Gastrocnemius medialis (tissue), 4 donors: ENCODE data around the gene IL22RA1.

Experiments
- POLR2A ChIP-seq, 2 donors: fragments of 450-650 bp; IDR thresholded peaks; one replicate each; pipeline ENCODE4 v1.6.1; 2017; ENCODE audit warnings: antibody characterized with exemption in 2 of 2, mild to moderate bottlenecking in 2 of 2, moderate library complexity in 2 of 2
- TF ChIP-seq, protein P1 (sequence below), 5 experiments: fragments of 450-650 bp in 3 of 5; fragments of 200-600 bp in 2 of 5; sonication (generic) in 2 of 5; IDR thresholded peaks in 4 of 5; conservative IDR thresholded peaks in 1 of 5; 1 replicate in 4 of 5; 2 replicates in 1 of 5; pipeline ENCODE4 v1.5.1; 2016 to 2019; ENCODE audit warnings: antibody characterized with exemption in 5 of 5, mild to moderate bottlenecking in 3 of 5, moderate library complexity in 3 of 5

DNA sequence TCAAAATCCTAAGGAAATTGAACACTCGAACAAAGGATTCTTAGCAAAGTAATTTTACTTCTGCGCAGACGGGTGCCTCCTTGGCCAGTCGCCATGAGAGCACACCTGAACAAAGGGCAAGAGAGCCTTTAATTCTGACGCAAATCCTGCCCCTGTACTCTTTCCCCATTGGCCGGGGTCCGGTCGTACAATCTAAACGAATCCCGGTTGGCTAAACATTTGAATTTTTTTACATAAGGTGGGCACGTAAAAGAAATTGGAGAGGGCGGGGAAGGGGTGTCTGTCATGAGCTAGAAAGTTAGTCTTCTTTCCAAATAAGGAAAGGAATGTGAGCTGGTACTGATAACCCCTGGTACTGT is 8.2 kb upstream of the IL22RA1 start:
- TF ChIP-seq, protein P1, sequence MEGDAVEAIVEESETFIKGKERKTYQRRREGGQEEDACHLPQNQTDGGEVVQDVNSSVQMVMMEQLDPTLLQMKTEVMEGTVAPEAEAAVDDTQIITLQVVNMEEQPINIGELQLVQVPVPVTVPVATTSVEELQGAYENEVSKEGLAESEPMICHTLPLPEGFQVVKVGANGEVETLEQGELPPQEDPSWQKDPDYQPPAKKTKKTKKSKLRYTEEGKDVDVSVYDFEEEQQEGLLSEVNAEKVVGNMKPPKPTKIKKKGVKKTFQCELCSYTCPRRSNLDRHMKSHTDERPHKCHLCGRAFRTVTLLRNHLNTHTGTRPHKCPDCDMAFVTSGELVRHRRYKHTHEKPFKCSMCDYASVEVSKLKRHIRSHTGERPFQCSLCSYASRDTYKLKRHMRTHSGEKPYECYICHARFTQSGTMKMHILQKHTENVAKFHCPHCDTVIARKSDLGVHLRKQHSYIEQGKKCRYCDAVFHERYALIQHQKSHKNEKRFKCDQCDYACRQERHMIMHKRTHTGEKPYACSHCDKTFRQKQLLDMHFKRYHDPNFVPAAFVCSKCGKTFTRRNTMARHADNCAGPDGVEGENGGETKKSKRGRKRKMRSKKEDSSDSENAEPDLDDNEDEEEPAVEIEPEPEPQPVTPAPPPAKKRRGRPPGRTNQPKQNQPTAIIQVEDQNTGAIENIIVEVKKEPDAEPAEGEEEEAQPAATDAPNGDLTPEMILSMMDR (IDR thresholded peaks at IDR 0.05 in 4 of 5, conservative IDR thresholded peaks at IDR 0.05 in 1 of 5), result no peak
- TF ChIP-seq POLR2A (IDR thresholded peaks at IDR 0.05), result no peak
